ENCODE results near the gene CSMD2. TPM values are rescaled to one million over a fixed set of nuclear protein-coding genes. Genes with fewer than 3 reads are reported as not detected.

CSMD2 gene
- total and polyA plus RNA-seq, 2 of the 8 experiments (the other 6 are each of a cell fraction or from before 2014, with no cell fraction given) = 7.0 to 14.7 TPM

DNA sequence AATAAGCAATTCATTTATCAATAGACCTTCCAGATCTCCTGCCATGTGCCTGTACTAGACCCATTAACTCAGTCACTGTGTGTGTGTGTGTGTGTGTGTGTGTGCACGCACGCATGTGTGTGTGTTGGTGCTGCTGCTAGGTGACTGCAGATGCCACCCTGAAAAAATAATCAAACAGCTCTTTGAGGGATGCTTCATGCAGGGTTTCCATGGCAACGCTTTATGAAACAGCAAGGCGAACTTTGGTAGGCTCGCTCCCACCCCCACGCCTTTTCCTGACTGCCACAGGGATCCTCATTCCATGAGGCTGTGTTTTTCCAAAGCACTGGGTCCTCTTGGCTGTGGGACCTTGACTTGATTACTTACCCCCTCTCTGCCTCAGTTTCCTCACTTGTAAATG lies 207.2 kb downstream of the CSMD2 start:
- H3K27me3 ChIP-seq (replicated peaks in 1 of 4; ENCODE audit: control insufficient read depth in 3 of 4, extremely low read depth in 1 of 4, insufficient read depth in 3 of 4, low read length in 3 of 4) = no peaks in the 10 kb centered on the region
- H3K4me1 ChIP-seq (replicated peaks in 1 of 4; ENCODE audit: control insufficient read depth in 3 of 4, insufficient read depth in 4 of 4, low read length in 3 of 4) = no peaks in the 10 kb centered on the region; a peak in 1 of 7 replicates
- ChIA-PET POLR2A (ENCODE audit: partially characterized antibody) (no interaction called here), CTCF (ENCODE audit: partially characterized antibody) (interaction anchor here (0.7 kb wide), 1 partner anchor 390 kb away, joined by 3 read pairs; no protein-coding TSS in a partner anchor)
- H3K27ac ChIP-seq (ENCODE audit: low read depth, low read length) = no peak overlapping the region
- no peaks in the 10 kb centered on the region for H3K9me3 ChIP-seq (ENCODE audit: insufficient read depth in 2 of 2, low read depth in 1 of 2, low read length in 1 of 2)
- no peak overlapping the region for H3K4me2 ChIP-seq (ENCODE audit: insufficient read depth in 1 of 2, low read depth in 2 of 2, low read length in 2 of 2)
- no peak overlapping the region for H4K8ac ChIP-seq (ENCODE audit: extremely low read depth, insufficient read depth, low read length)
- H3K23ac ChIP-seq (ENCODE audit: insufficient read length) = no peak overlapping the region
- no peak overlapping the region for H3K9ac ChIP-seq (replicated peaks in 1 of 4; ENCODE audit: extremely low read depth in 1 of 4, low read depth in 3 of 4, low read length in 3 of 4)
- no peak overlapping the region for H2BK12ac ChIP-seq (ENCODE audit: low read depth, low read length)
- H3K79me1 ChIP-seq (ENCODE audit: low read depth, low read length) = no peaks in the 10 kb centered on the region; the same call in 1 of the 2 replicates
- H4K20me1 ChIP-seq (replicated peaks in 1 of 2; ENCODE audit: control insufficient read depth in 1 of 2, insufficient read depth in 2 of 2, low read length in 2 of 2) = peaks cover 2 to 6% of the 10 kb centered on the region in 2 experiments
- no peak overlapping the region for H3K4me3 ChIP-seq (ENCODE audit: extremely low read depth in 1 of 4, insufficient read depth in 2 of 4, low read depth in 3 of 4, low read length in 4 of 4)
- H4K5ac ChIP-seq (ENCODE audit: insufficient read length, low read depth, low read length) = no peak overlapping the region
- H2AK5ac ChIP-seq (ENCODE audit: low read depth, low read length) = no peak overlapping the region
- H3K36me3 ChIP-seq (ENCODE audit: control insufficient read depth in 2 of 4, insufficient read depth in 4 of 4, low read length in 3 of 4) = no peaks in the 10 kb centered on the region
- FAIRE-seq = no peak
- H3K14ac ChIP-seq (ENCODE audit: insufficient read length) = no peak overlapping the region
- no peak overlapping the region for H2BK5ac ChIP-seq (ENCODE audit: low read depth, low read length)
- H2BK15ac ChIP-seq (ENCODE audit: low read length) = no peak overlapping the region
- no peaks in the 10 kb centered on the region; a peak in 1 of 4 replicates for H3K79me2 ChIP-seq (ENCODE audit: control insufficient read depth in 1 of 2, insufficient read depth in 2 of 2, low read length in 2 of 2)
- no peak for DNase-seq (ENCODE audit: low read depth in 1 of 2, low spot score in 2 of 2)
- no peaks in the 10 kb centered on the region for H3K23me2 ChIP-seq (ENCODE audit: low read depth, low read length)
- no peak overlapping the region for H2BK20ac ChIP-seq (ENCODE audit: low read length)
- H2BK120ac ChIP-seq (replicated peaks; ENCODE audit: low read depth, low read length) = no peak overlapping the region
- no peak overlapping the region for H2AFZ ChIP-seq (ENCODE audit: low read length)
- H3K56ac ChIP-seq (replicated peaks; ENCODE audit: insufficient read length, low read depth, low read length) = no peak overlapping the region
- 91% methylated on average over 6 of the region's 6 CpGs; no CpG with 5 or more reads in 1 of the 2 experiments for WGBS, 2 experiments (ENCODE audit: extremely low coverage in 1 of 2, insufficient coverage in 1 of 2, insufficient read length in 1 of 2, insufficient replicate concordance in 2 of 2, low coverage in 1 of 2, low lambda C conversion rate in 2 of 2, missing lambda C conversion rate in 1 of 2)
- H3K18ac ChIP-seq (ENCODE audit: extremely low read depth, low read length) = no peak overlapping the region
- H4K91ac ChIP-seq (replicated peaks; ENCODE audit: insufficient read length, low read length) = no peak overlapping the region
- H3K4ac ChIP-seq (replicated peaks; ENCODE audit: insufficient read length, low read depth, low read length) = no peak overlapping the region
- TF ChIP-seq CBX5 (IDR thresholded peaks at IDR 0.05; ENCODE audit: low read depth, low read length) = no peak
- no peak for TF ChIP-seq SP2 (IDR thresholded peaks at IDR 0.05; ENCODE audit: low read length)
- TF ChIP-seq SRF (IDR thresholded peaks at IDR 0.05; ENCODE audit: low read depth, low read length) = no peak
- no peak for TF ChIP-seq TCF12 (IDR thresholded peaks at IDR 0.05; ENCODE audit: low read depth, low read length)
- TF ChIP-seq RXRA (IDR thresholded peaks at IDR 0.05; ENCODE audit: insufficient read depth, low read depth, low read length) = no peak
- no peak for TF ChIP-seq SUZ12 (IDR thresholded peaks at IDR 0.05; ENCODE audit: low read length)
- TF ChIP-seq, protein P1, sequence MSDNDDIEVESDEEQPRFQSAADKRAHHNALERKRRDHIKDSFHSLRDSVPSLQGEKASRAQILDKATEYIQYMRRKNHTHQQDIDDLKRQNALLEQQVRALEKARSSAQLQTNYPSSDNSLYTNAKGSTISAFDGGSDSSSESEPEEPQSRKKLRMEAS (IDR thresholded peaks at IDR 0.05) = no peak
